Activated CD4-positive, alpha-beta T cell treated with anti-CD3 and anti-CD28 coated beads for 4 hours (primary cell): ENCODE measurements around the gene EAF2.
A peak's percentile ranks its signal among the peaks of the same experiment; 100 is the strongest.
"Not testable (repeated sequence)": the region's sequence is repeated elsewhere in the genome, so short reads cannot be mapped to it uniquely, and the experiment has no call there.

Experiments
- DNase-seq, 2 donors: peaks; one replicate each; pipeline ENCODE4 v3.0.0-alpha.2; 2020

Gene EAF2

DNA sequence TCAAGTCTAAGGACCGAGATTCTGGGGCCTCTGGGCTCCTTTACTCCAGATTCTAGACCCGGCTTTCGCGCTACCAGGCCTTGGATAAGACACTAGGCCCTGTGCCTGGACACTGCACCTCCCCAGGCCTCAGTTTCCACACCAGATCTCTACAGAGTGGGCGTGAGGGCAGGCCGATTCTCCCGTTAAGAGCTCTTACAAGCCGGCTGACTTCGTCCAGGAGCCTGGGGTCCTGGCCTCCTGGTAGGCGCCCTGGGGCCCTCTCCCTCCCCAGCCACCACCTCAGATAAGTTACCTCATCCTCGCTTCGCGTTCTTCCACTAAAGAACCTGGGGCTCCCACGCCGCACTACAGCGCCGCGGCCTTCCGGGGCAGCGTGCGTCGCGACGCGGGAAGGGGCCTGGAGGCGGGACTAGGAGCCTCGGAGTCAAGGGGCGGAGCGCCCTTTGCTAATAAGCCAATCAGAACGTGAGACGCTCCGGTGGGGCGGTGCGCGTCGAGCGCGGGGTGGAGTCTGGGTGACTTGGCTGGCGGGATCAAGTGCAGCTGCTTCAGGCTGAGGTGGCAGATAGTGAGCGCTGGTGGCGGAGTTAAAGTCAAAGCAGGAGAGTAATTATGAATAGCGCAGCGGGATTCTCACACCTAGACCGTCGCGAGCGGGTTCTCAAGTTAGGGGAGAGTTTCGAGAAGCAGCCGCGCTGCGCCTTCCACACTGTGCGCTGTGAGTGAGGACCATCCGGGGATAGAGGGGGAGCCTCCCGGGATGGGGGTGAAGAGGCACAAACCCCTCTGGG lies at the start of gene EAF2, which contains the start of gene IQCB1:
TSS of gene EAF2 (plus strand) at position 539 of the 794 bp plus-strand sequence. CDS start at position 616, 77 bp downstream.
TSS of gene IQCB1 (minus strand) at position 390 of the 794 bp plus-strand sequence. CDS start 6,100 bp downstream, outside the sequence.
- DNase-seq, result peak; percentile 94 to 96

DNA sequence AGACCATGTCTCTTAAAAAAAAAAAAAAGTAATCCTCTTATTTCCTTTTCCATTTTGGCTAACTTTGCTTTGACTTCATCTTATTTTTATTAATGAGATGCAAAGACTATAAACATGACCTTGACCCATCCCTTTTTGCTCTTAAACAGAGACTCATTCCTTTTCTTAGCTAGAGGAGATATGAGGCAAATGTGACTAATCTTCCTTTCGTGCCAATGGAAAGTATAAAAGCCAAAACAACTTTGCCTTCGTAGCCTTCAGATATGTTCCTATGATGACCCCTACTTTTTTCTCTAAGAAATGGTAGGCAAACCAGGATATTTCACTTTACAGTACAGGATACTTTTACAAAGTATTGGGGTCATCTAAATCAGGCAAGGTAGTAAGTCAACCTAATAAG lies 48.5 kb upstream of the EAF2 start:
- no peak for DNase-seq

DNA sequence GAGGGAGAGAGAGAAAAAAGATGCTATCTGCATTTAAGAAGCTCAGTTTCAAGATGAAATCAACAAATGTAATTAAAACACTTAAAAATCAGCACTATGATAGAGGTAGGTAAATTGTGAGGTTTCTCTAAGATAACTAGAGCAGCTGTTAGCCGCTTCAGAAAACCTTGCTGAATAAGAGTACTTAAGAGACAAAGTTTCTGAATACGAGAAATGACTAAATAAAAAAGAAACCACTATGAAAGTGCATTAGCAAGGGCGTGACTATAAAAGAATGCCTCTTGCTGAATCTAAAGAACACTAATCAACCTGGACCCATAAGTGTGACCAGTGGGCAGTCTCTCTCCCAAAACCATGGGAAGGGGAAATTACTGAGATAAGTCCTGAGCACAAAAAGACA lies 41.9 kb upstream of the EAF2 start:
- no peak for DNase-seq

- DNase-seq, result no peak
Observed at GRCh38 chr3:121794264-121794983, 40.6 kb upstream of the EAF2 start.

DNA sequence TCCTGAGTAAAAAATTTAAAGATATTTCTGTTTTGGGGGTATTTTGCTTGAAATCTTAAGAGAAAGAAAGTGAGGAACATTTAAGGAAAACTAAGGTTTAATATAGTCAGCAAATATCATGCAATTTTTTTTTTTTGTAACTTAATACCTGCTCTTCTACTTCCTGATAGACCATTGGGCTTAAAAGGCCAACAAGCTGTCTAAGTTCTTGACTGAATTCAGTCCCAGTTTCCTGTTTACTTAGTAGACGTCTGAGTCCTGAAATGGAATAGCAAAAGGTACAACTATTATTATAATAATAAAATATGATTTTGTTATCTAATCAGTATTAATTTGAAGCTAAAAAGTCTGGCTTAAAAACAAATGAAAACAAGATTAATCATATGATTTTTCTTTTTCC lies 38.0 kb upstream of the EAF2 start:
- DNase-seq, result no peak

- DNase-seq, result no peak
Observed at GRCh38 chr3:121800906-121801305, 34.1 kb upstream of the EAF2 start.

GRCh38 chr3:121803771-121804320 lies 31.2 kb upstream of the EAF2 start:
- no peak for DNase-seq

DNA sequence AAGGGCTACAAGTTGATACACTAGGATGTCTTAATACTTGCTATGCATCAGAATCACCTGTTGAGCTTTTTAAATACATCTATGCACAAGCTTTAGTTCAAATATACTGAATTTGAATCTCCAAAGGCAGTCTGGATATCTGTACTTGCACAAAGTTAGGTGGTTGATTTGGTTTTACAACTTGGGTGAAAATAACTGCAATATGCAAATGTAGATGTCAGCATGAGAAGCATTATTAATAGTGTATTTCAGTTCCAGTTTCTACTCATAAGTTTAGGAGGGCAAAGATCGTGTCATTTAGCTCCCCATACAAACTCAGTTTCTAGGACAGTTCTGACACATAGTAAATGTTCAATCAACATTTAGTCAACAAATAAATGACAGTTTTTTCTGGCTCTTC lies 25.8 kb upstream of the EAF2 start:
- no peak for DNase-seq

DNA sequence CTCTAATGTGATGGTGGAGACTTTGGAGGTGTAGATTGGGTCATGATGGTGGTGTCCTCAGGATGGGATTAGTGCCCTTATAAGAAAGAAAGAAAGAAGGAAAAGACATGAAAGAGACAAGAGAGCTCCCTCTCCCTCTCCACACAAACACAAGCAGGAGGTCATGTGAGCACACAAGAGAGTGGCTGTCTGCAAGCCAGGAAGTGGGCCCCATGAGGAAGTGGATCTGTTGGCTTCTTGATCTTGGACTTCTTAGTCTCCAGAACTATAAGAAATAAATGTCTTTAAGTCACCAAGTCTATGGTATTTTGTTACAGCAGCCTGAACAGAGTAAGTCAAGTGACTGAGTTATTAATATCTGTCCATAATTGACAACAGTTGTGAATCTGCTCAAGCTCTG lies 17.3 kb upstream of the EAF2 start:
- DNase-seq, result no peak

DNA sequence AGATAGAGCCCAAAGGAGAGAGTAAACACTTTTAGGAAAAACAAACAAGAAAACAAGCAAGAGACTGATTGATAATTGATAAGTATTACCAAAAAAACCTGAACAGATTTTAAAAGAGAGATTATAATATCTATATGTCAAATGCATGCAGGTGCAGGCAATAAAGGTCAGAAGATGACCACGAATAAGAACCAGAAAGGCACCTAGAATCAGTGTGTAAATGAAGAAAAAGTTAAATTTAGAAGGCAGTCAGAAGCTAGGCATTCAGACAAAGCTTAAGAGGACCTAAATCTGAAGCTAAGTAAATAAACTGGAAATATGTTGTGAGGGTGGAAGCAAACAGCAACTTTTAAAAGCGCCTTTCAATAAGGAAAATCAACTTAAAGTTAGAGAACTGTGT lies 16.4 kb upstream of the EAF2 start:
- DNase-seq, result no peak

GRCh38 chr3:121819236-121819635 lies 15.8 kb upstream of the EAF2 start:
- no peak for DNase-seq

DNA sequence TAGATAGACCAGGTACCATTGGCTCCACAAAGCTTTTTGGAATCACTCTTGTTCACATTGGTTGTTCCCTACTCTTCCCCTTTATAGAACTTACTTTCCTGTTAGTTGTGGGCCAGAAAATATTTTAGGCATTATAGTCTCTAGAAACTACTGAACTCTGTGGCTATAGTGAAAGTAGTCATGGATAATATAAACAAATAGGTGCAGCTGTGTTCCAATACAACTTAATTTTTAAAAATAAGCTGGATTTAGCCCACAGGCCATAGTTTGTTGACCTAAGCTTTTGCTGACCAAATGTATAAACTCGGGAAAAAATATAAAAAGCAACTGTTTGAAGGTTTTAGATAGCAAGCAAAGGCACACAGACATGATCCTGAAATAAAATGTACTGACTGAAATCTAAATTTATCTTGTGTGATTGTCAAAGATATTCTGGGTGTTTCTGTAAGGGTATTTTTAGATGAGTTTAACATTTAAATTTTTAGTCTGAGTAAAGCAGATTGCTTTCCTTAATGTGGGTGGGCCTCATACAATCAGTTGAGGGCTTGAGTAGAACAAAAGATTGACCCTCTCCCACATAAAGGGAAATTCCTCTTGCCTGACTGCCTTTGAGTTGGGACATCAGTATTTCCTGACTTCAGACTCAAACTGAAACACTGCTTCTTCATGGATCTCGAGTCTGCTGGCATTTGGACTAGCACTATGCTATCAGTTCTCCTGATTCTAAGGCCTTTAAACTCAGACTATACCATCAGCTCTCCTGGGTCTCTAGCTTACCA lies 13.4 kb upstream of the EAF2 start:
- DNase-seq, result no peak

GRCh38 chr3:121822973-121823372 lies 12.0 kb upstream of the EAF2 start:
- no peak for DNase-seq

DNA sequence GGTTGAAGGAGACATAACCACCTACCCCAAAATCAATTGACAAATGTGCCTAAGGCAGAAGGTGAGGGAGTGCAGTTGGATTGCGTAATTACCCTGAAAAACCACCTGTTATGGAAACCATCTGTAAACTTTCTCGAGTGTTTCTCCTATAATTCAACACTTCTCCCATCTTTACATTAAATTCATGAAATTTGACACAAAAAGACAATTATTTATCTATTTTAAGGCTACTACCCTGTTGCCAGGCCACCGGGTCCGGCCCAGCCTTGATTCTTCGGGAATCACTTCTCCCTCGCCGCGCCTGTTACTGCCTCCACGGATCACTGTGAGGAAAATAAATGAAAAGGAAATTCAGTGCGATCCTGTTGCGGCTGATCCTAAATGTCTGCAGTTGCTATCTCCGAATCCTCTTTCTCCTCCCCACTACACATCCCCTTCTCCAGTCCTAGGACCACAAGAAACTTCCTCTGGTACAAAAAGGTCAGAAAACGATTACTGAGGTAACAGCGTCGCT lies 795 bp upstream of the EAF2 start:
- peak in 1 of 2 donors; percentile 6 for DNase-seq

- peak in 1 of 2 donors; percentile 5 for DNase-seq
Observed at GRCh38 chr3:121835465-121835801, 424 bp downstream of the EAF2 start.

DNA sequence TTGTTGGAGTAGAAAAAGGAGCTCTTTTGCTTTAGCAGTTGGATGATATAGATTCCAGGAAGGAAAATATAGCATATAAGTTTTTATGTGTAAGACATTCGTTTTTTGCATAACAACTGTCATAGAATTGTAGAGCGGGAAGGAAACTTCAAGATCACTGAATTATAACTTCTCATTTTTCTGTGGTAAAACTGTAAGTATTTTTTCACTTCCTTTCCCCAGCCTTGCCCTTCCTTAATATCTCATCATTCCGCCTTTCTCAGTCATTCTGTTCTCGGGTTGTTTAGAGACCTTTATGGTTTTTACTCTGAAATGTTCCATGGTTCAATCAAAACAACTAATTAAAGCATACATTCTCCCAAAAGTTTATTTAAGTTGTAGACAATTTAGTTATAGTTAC lies 1.1 kb downstream of the EAF2 start:
- DNase-seq, result no peak

DNA sequence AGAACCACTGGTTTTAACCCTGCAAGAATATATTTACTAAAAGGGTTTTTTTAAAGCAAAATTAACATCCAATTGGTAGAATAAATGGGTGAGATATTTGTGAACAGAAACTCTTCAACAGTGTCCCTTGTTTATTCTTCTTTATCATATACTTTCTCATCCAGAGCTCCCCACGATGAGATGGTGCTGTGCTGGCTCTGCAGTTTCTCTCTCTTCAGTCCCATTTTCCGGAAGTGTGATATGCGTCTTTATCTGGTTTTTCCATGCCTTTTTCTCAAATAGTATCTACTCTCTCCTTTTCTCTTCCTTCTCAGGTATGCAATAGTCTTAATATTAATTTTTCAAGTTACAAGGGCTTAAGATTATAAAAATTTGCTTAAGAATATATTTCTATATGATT lies 1.5 kb downstream of the EAF2 start:
- DNase-seq, result no peak

- no peak for DNase-seq
Observed at GRCh38 chr3:121839962-121840361, 5.0 kb downstream of the EAF2 start.

- no peak for DNase-seq
Observed at GRCh38 chr3:121844892-121845291, 9.9 kb downstream of the EAF2 start.

DNA sequence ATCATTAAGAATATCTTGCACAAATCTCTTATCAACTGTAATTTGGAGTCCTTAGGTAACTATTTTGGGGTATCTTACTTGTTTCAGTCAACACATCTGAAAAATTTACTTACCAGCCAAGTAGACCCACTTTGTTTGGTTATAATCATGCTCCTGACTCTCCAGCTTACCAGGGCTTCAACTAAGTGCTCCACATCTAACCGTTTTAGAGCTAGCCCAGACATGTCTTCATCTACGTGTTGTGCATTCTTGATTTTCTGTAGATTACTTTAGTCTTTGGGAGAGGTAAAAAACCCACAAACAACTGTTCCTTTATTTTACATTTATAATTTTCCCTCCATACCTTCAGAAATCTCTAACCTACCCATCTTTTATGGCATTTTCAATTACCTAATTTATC lies 17.2 kb downstream of the EAF2 start:
- no peak for DNase-seq

DNA sequence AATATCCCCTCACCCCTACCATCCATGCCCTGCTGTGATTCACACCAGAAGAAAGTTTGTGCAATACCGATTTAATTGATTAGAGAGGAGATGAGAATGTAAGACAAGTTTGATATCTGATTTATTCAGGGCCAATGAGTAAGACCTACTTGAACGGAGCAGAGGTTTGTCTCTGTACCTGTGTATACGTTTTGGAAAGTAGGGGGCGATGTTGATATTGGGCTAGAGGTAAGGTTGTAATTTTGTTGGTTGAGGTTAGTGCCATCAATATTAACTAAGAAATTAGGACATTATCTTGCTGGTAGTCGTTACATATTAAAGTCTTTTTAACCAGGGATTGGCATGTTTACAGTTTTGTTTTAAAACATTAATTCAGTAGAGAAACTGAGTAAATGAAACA lies 20.5 kb downstream of the EAF2 start:
- DNase-seq, result peak in 1 of 2 donors; percentile 2

- not testable (repeated sequence) for DNase-seq
Observed at GRCh38 chr3:121857778-121858177, 22.8 kb downstream of the EAF2 start.

- not testable (repeated sequence) for DNase-seq
Observed at GRCh38 chr3:121863247-121863646, 28.2 kb downstream of the EAF2 start.
